Hematopoietic multipotent progenitor cell (in vitro differentiated cells): Measurements from ENCODE around the gene MET. TPM values are rescaled to one million over a fixed set of nuclear protein-coding genes. Genes with fewer than 3 reads are reported as not detected.
"Not testable (repeated sequence)": the region's sequence is repeated elsewhere in the genome, so short reads cannot be mapped to it uniquely, and the experiment has no call there.

ENCODE experiments used
- DNase-seq, 3 donors: peaks; one replicate each; pipeline ENCODE4 v3.0.0-alpha.2; 2011 to 2015; ENCODE audit warnings: low read depth in 2 of 3, low spot score in 2 of 3
- total RNA-seq: library from RNA; depleted of rRNA; stranded (reverse); fragments of >200 nt; gene quantifications from one replicate; pipeline ENCODE4 v1.2.3, GENCODE V29; 2012

MET gene
- total RNA-seq = under 0.01 TPM

- DNase-seq = peak in 2 of 3 donors; percentile 61 to 70
Measured at GRCh38 chr7:116671681-116672595, at the start of gene MET. Gene MET (plus strand): TSS chr7:116672196. CDS start chr7:116699085, 26,889 bp downstream.

GRCh38 chr7:116626886-116627285 lies 45.1 kb upstream of the MET start:
- no peak for DNase-seq

GRCh38 chr7:116629051-116629463 lies 42.9 kb upstream of the MET start:
- no peak for DNase-seq

- no peak for DNase-seq
Measured at GRCh38 chr7:116630357-116630756, 41.6 kb upstream of the MET start.

GRCh38 chr7:116630932-116631671 lies 40.9 kb upstream of the MET start:
- no peak for DNase-seq

GRCh38 chr7:116631676-116632075 lies 40.3 kb upstream of the MET start:
- DNase-seq = no peak

- no peak for DNase-seq
Measured at GRCh38 chr7:116632384-116632783, 39.6 kb upstream of the MET start.

- peak in 1 of 3 donors; percentile 8 for DNase-seq
Measured at GRCh38 chr7:116633131-116633988, 38.6 kb upstream of the MET start.

GRCh38 chr7:116636997-116637396 lies 35.0 kb upstream of the MET start:
- no peak for DNase-seq

- not testable (repeated sequence) for DNase-seq
Measured at GRCh38 chr7:116638592-116638991, 33.4 kb upstream of the MET start.

GRCh38 chr7:116641551-116642153 lies 30.3 kb upstream of the MET start:
- no peak for DNase-seq

GRCh38 chr7:116643148-116643547 lies 28.8 kb upstream of the MET start:
- DNase-seq = not testable (repeated sequence)

GRCh38 chr7:116644628-116645027 lies 27.4 kb upstream of the MET start:
- DNase-seq = no peak

- DNase-seq = no peak
Measured at GRCh38 chr7:116647290-116647689, 24.7 kb upstream of the MET start.

GRCh38 chr7:116647861-116648260 lies 24.1 kb upstream of the MET start:
- DNase-seq = no peak

- no peak for DNase-seq
Measured at GRCh38 chr7:116650436-116650835, 21.6 kb upstream of the MET start.

GRCh38 chr7:116652793-116653192 lies 19.2 kb upstream of the MET start:
- no peak for DNase-seq

- peak in 2 of 3 donors; percentile 47 to 68 for DNase-seq
Measured at GRCh38 chr7:116653204-116653603, 18.8 kb upstream of the MET start.

GRCh38 chr7:116653646-116654045 lies 18.4 kb upstream of the MET start:
- DNase-seq = no peak

GRCh38 chr7:116659248-116659647 lies 12.7 kb upstream of the MET start:
- DNase-seq = not testable (repeated sequence)
